WERI-Rb-1 (cell line): ENCODE data around the gene NBAS.

Source experiments
- DNase-seq: peaks from one replicate; pipeline ENCODE4 v3.0.0-alpha.2; 2020
- H3K27ac ChIP-seq: fragments of 250-450 bp; sonication (Bioruptor Pico); 2 replicates; pipeline ENCODE4 v1.5.1; 2020; ENCODE audit warnings: mild to moderate bottlenecking, moderate library complexity
- H3K27me3 ChIP-seq: fragments of 250-450 bp; sonication (Bioruptor Pico); 2 replicates; pipeline ENCODE4 v1.5.1; 2021; ENCODE audit warnings: mild to moderate bottlenecking, low read depth, moderate library complexity; ENCODE audit not compliant: insufficient read depth, severe bottlenecking
- H3K36me3 ChIP-seq: fragments of 250-450 bp; sonication (Bioruptor Pico); 2 replicates; pipeline ENCODE4 v1.5.1; 2020; ENCODE audit warnings: mild to moderate bottlenecking, moderate library complexity
- H3K4me3 ChIP-seq: 2 replicates; pipeline ENCODE4 v1.5.1; 2011; ENCODE audit warnings: low read depth, mild to moderate bottlenecking, control low read depth, low read length
- H3K9me3 ChIP-seq: fragments of 250-450 bp; sonication (Bioruptor Pico); 2 replicates; pipeline ENCODE4 v1.5.1; 2021; ENCODE audit warnings: mild to moderate bottlenecking, moderate library complexity; ENCODE audit not compliant: severe bottlenecking
- TF ChIP-seq, protein P1 (sequence below): IDR thresholded peaks from 2 replicates; pipeline ENCODE4 v1.5.1; 2011; ENCODE audit warnings: low read depth, mild to moderate bottlenecking, control low read depth, inconsistent platforms, low read length

NBAS gene

DNA sequence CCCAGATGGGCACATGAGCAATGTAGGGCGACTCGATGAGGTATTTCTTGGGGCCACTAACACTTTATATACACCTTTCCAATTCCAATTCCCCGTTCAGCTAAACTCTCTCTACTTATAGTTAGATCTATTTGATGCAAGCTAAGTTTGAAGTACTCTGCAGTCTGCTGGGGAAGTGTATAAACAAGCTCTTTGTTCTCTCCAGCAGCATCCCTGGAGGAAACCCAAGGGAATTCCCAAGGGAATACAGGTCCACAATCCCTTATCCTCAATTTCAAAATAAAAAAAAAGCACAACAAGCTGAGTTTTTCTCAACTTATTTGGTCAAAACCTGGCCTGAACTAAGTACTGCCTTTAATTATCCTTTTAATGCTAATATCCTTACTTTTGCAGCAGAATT, 433.3 kb downstream of the NBAS start:
- H3K36me3 ChIP-seq = no peaks in the 10 kb centered on the region
- no peak overlapping the region for H3K4me3 ChIP-seq
- H3K27me3 ChIP-seq = no peaks in the 10 kb centered on the region
- no peak for DNase-seq
- TF ChIP-seq, protein P1, sequence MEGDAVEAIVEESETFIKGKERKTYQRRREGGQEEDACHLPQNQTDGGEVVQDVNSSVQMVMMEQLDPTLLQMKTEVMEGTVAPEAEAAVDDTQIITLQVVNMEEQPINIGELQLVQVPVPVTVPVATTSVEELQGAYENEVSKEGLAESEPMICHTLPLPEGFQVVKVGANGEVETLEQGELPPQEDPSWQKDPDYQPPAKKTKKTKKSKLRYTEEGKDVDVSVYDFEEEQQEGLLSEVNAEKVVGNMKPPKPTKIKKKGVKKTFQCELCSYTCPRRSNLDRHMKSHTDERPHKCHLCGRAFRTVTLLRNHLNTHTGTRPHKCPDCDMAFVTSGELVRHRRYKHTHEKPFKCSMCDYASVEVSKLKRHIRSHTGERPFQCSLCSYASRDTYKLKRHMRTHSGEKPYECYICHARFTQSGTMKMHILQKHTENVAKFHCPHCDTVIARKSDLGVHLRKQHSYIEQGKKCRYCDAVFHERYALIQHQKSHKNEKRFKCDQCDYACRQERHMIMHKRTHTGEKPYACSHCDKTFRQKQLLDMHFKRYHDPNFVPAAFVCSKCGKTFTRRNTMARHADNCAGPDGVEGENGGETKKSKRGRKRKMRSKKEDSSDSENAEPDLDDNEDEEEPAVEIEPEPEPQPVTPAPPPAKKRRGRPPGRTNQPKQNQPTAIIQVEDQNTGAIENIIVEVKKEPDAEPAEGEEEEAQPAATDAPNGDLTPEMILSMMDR = no peak
- peak overlapping the region; percentile 42; the same call in 1 of the 2 replicates for H3K27ac ChIP-seq
- peaks cover 13% of the 10 kb centered on the region for H3K9me3 ChIP-seq

DNA sequence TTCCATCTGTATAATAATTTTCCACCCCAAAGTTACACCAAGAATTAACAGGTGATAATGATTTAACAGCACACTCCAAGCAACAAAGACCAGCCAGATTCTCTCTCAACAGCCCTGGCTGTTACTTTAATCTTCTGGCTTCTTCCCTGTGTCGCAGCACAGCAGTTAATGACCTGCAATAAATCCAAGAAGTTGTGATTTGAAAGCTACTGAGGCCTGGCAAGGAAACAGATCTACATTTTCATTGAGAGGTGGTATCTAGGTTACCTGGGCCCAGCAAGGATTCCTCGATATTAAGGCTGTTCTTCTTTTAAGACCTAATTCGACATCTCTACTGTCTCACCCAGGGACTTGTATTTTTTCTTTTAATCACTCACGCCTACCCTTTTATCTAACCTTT, 433.8 kb downstream of the NBAS start:
- TF ChIP-seq, protein P1 = no peak
- Histone ChIP-seq H3K36me3 (no peaks in the 10 kb centered on the region), H3K4me3 (no peak overlapping the region), H3K27ac (peak overlapping the region; percentile 42), H3K9me3 (peaks cover 13% of the 10 kb centered on the region), H3K27me3 (no peaks in the 10 kb centered on the region)
- peak; percentile 38 for DNase-seq

DNA sequence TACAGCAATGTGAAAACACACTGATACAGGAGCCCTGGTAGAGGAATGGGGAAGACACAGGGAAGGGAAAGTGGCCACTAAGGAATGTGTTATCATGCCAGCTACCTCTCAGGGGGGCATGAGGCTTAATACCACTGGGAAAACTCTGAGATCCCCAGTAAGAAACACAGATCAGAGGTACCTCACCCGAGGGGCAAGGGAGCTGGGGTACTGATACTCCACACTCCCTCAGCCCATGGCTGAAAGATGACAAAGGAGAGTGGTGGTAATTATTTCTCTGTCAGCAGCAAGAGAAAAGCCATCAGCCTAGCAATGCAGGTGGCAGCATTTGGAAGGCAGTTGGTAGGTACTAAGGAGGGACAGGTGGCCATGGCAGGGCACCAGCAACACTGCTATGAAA, 434.8 kb downstream of the NBAS start:
- no peak overlapping the region for H3K4me3 ChIP-seq
- H3K27ac ChIP-seq = peak overlapping the region; percentile 42
- DNase-seq = no peak
- H3K36me3 ChIP-seq = no peaks in the 10 kb centered on the region
- H3K9me3 ChIP-seq = peaks cover 13% of the 10 kb centered on the region
- TF ChIP-seq, protein P1 = no peak
- H3K27me3 ChIP-seq = no peaks in the 10 kb centered on the region

DNA sequence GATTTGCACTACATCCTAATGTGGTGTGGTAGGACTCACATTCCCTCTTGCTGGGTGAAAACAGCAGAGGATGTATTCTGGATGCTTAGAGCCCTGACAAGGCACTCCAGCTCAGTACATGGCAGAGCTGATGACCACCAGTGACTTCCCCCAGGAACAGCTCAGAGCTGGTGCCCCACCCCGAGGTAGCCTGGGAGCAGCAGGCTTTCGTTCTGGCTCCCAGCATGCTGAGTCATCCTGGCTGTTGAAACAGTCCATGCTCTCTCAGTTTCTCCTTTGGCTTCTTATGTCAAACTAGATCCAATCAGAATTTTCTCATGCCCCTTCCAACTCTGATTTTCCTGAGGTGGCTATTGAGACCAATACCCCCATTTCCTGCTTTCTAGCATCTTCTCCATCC, 438.2 kb downstream of the NBAS start:
- no peak overlapping the region for H3K27ac ChIP-seq
- no peak overlapping the region for H3K4me3 ChIP-seq
- no peaks in the 10 kb centered on the region for H3K27me3 ChIP-seq
- peaks cover 13% of the 10 kb centered on the region for H3K9me3 ChIP-seq
- no peaks in the 10 kb centered on the region for H3K36me3 ChIP-seq
- no peak for DNase-seq
- TF ChIP-seq, protein P1 = no peak

DNA sequence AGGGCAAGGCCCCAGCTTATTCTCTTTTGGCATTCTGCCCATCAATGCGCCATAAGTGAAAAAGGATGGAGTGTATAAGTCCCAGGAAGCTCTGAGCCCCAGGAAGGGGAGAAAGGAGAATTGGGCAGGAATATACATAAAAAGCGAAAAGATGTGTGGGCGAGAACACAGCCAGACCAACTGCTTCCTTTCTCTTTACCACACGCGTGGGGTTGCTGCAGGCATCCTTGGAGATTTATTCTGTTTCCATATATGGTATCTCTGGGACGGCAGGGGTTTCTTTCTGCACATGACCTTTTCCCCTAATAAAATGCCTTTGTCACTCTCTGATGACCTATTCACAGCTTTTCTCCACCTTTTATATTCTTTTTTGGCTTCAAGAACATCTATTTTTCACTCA, 440.5 kb downstream of the NBAS start:
- TF ChIP-seq, protein P1 = no peak
- DNase-seq = no peak
- no peak overlapping the region for H3K27ac ChIP-seq
- peaks cover 13% of the 10 kb centered on the region for H3K9me3 ChIP-seq
- H3K36me3 ChIP-seq = no peaks in the 10 kb centered on the region
- H3K27me3 ChIP-seq = no peaks in the 10 kb centered on the region
- H3K4me3 ChIP-seq = no peak overlapping the region

DNA sequence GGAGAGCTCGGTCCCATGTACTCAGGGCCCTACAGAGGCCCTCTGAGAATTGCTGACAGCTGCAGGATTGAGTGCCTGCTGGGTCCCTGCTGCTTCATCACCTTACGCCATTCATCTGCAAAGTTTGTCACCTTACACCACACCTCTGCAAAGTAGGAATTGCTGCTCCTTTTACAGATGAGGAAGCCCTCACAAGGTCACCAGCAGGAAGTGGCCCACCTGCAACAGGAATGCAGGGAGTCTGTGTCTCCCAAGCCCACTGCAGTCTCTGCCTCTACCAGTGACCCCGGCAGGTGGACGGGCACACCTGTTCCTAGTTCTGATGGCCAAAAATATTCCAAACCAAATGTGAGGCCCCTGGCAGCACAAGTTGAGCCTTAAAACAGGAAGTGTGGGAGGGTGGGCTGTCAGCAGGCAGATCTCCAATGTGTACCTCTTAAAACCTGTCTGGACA, 441.4 kb downstream of the NBAS start:
- no peak for DNase-seq
- Histone ChIP-seq H3K4me3 (no peak overlapping the region), H3K27ac (no peak overlapping the region), H3K9me3 (peaks cover 10% of the 10 kb centered on the region), H3K27me3 (no peaks in the 10 kb centered on the region), H3K36me3 (no peaks in the 10 kb centered on the region)
- TF ChIP-seq, protein P1 = no peak
